HepG2 (cell line): ENCODE data around the gene PPIG. TPM values are rescaled to one million over a fixed set of nuclear protein-coding genes. Genes with fewer than 3 reads are reported as not detected.

ENCODE experiments used
- ATAC-seq: fragments of 200-7000 bp; cut with Tn5 transposase; 3 replicates; pipeline ENCODE4 v1.9.1; 2020; ENCODE audit warnings: mild to moderate bottlenecking, moderate library complexity
- BruUV-seq: library from RNA; stranded (reverse); fragments of 400-500 nt; replicated peaks from 2 replicates; lab custom pipeline; 2021; lab: Mats Ljungman, UMichigan
- CTCF ChIA-PET: fragments of 300-600 bp; formaldehyde crosslinking; extraction: SDS; loops from one replicate; lab custom pipeline; 2021; ENCODE audit warnings: low total read pairs, inconsistent platforms, low intra/inter-chr PET ratio; lab: Yijun Ruan, JAX
- POLR2A ChIA-PET: fragments of 350-600 bp; sonication (Branson Sonifier 250); formaldehyde crosslinking; loops from one replicate; lab custom pipeline; 2020; ENCODE audit warnings: antibody characterized with exemption, inconsistent platforms; lab: Yijun Ruan, JAX
- DNase-seq: peaks from one replicate; pipeline ENCODE4 v3.0.0-alpha.2; 2015; ENCODE audit warnings: low spot score
- FAIRE-seq: peaks from 3 replicates; lab custom pipeline; 2011; peaks lifted over from hg19 to GRCh38; lab: Jason Lieb, UNC
- H2AFZ ChIP-seq: one replicate; pipeline ENCODE4 v1.6.1; 2011; ENCODE audit warnings: low read length, inconsistent platforms
- H3K27ac ChIP-seq: fragments of 300-600 bp; 3 replicates; pipeline ENCODE4 v1.8.0; 2011; ENCODE audit warnings: mixed run types, mild to moderate bottlenecking, mixed read lengths, low read length, inconsistent platforms; ENCODE audit not compliant: insufficient read depth; ENCODE audit errors: extremely low read length
- H3K27me3 ChIP-seq, 2 experiments: fragments of 200-600 bp in 1 of 2; 2 replicates in 1 of 2; 3 replicates in 1 of 2; pipeline versions ENCODE4 v1.6.0 to v1.8.0; 2011; ENCODE audit warnings: low read length in 2 of 2, mild to moderate bottlenecking in 2 of 2, moderate library complexity in 2 of 2, inconsistent platforms in 1 of 2; ENCODE audit not compliant: insufficient read depth in 2 of 2, control insufficient read depth in 1 of 2
- H3K36me3 ChIP-seq, 2 experiments: fragments of 200-600 bp in 1 of 2; replicated peaks in 1 of 2; 2 replicates in 1 of 2; 3 replicates in 1 of 2; pipeline versions ENCODE4 v1.5.1 to v1.8.0; 2011; ENCODE audit warnings: low read length in 2 of 2, inconsistent platforms in 1 of 2; ENCODE audit not compliant: insufficient read depth in 2 of 2, control insufficient read depth in 1 of 2
- H3K4me1 ChIP-seq: 2 replicates; pipeline ENCODE4 v1.5.1; 2012; ENCODE audit warnings: low read length, inconsistent platforms; ENCODE audit not compliant: insufficient read depth
- H3K4me2 ChIP-seq: 2 replicates; pipeline ENCODE4 v1.6.0; 2011; ENCODE audit warnings: low read depth, low read length, inconsistent platforms
- H3K4me3 ChIP-seq, 3 experiments: fragments of 200-600 bp in 1 of 3; sonication (generic), shearing (Covaris generic) in 1 of 3; replicated peaks in 1 of 3; 2 replicates each; pipeline ENCODE4 v1.5.1; 2011 to 2016; ENCODE audit warnings: low read length in 3 of 3, inconsistent platforms in 2 of 3, low read depth in 2 of 3, mild to moderate bottlenecking in 2 of 3, control low read depth in 1 of 3, mixed read lengths in 1 of 3; ENCODE audit not compliant: insufficient read depth in 1 of 3
- H3K79me2 ChIP-seq: one replicate; pipeline ENCODE4 v1.6.1; 2011; ENCODE audit warnings: low read length, inconsistent platforms; ENCODE audit not compliant: insufficient read depth
- H3K9ac ChIP-seq: 2 replicates; pipeline ENCODE4 v1.6.0; 2011; ENCODE audit warnings: mild to moderate bottlenecking, low read depth, low read length, inconsistent platforms; ENCODE audit not compliant: insufficient read depth
- H3K9me3 ChIP-seq: 2 replicates; pipeline ENCODE4 v1.5.1; 2012; ENCODE audit warnings: mild to moderate bottlenecking, low read length
- H4K20me1 ChIP-seq: 2 replicates; pipeline ENCODE4 v1.6.0; 2011; ENCODE audit warnings: inconsistent platforms, mild to moderate bottlenecking, low read length, moderate library complexity; ENCODE audit not compliant: insufficient read depth
- ARNT2 ChIP-seq: sonication (generic); formaldehyde crosslinking; IDR thresholded peaks from 2 replicates; pipeline ENCODE4 v1.8.0; 2022; ENCODE audit warnings: mild to moderate bottlenecking, low read depth, missing genetic modification reagents, moderate library complexity
- GABPB1 ChIP-seq: IDR thresholded peaks from 2 replicates; pipeline ENCODE4 v1.6.1; 2016; ENCODE audit warnings: mild to moderate bottlenecking, missing genetic modification reagents, moderate library complexity, missing compliant biosample characterization
- HMG20A ChIP-seq: IDR thresholded peaks from 2 replicates; pipeline ENCODE4 v1.6.1; 2016; ENCODE audit warnings: borderline replicate concordance
- SALL2 ChIP-seq: sonication (generic); formaldehyde crosslinking; IDR thresholded peaks from 2 replicates; pipeline ENCODE4 v1.8.1; 2023; ENCODE audit warnings: mild to moderate bottlenecking, missing genetic modification reagents, inconsistent platforms
- SRSF1 ChIP-seq: fragments of 200-400 bp; formaldehyde crosslinking; optimal IDR thresholded peaks from 2 replicates; pipeline ENCODE3; 2017; ENCODE audit warnings: mild to moderate bottlenecking, low read depth, low read length, moderate library complexity
- ZBTB26 ChIP-seq: IDR thresholded peaks from 2 replicates; pipeline ENCODE4 v1.6.1; 2016; ENCODE audit warnings: missing compliant biosample characterization, missing genetic modification reagents, borderline replicate concordance
- ZNF121 ChIP-seq: sonication (generic); formaldehyde crosslinking; IDR thresholded peaks from 2 replicates; pipeline ENCODE4 v1.5.0; 2020; ENCODE audit warnings: mild to moderate bottlenecking, missing genetic modification reagents
- ZNF264 ChIP-seq: sonication (generic); formaldehyde crosslinking; IDR thresholded peaks from 2 replicates; pipeline ENCODE4 v1.4.0; 2020; ENCODE audit warnings: missing genetic modification reagents
- ZNF614 ChIP-seq: IDR thresholded peaks from 2 replicates; pipeline ENCODE4 v1.6.1; 2018; ENCODE audit warnings: missing biosample characterization, missing genetic modification reagents, inconsistent platforms, borderline replicate concordance
- ZNF792 ChIP-seq: IDR thresholded peaks from 2 replicates; pipeline ENCODE4 v1.6.1; 2016
- ZZZ3 ChIP-seq: sonication (generic); formaldehyde crosslinking; IDR thresholded peaks from 2 replicates; pipeline ENCODE4 v1.4.0; 2020; ENCODE audit warnings: missing genetic modification reagents, mild to moderate bottlenecking, borderline replicate concordance
- WGBS: methylation state at CpG from one replicate; pipeline ENCODE4 v1.1.6; 2017; ENCODE audit warnings: low lambda C conversion rate; 5-methylcytosine and 5-hydroxymethylcytosine counted together
- in situ Hi-C: cut with HindIII; loops from 2 replicates; pipeline ENCODE4 v1.10.0; 2017; ENCODE audit warnings: low pct_unique_long_range_greater_than_20kb; ENCODE audit not compliant: extremely low pct_ligation_motif_present
- intact Hi-C: fragments of 100-400 bp; cut with micrococcal nuclease; formaldehyde crosslinking; loops from one replicate; pipeline ENCODE4 v1.10.0; 2022; ENCODE audit not compliant: unreplicated experiment
- polyA plus RNA-seq, 8 experiments: library from polyadenylated mRNA; depleted of rRNA in 3 of 8; stranded (reverse) in 7 of 8; unstranded in 1 of 8; fragments of >200 nt; fragmentation: Illumina TruSeq in 4 of 8; extraction: Trizol in 4 of 8; gene quantifications; 2 replicates each; pipeline versions ENCODE4 v1.2.1 to v1.2.3, GENCODE V29; 2011 to 2016; ENCODE audit warnings: low read depth in 4 of 8, missing spikeins in 1 of 8, mixed read lengths in 1 of 8; ENCODE audit not compliant: insufficient read depth in 1 of 8
- total RNA-seq, 5 experiments: library from RNA; depleted of rRNA; stranded (reverse); fragments of >200 nt; fragmentation: Illumina TruSeq; extraction: Trizol; gene quantifications; 2 replicates each; pipeline ENCODE4 v1.2.3, GENCODE V29; 2016; ENCODE audit warnings: low read depth in 1 of 5

Gene PPIG
- total and polyA plus RNA-seq, 2 of the 13 experiments (the other 11 are each of a cell fraction or from before 2014, with no cell fraction given), result 31.3 to 81.0 TPM

- no peak overlapping the region for H3K9ac ChIP-seq
- H3K79me2 ChIP-seq, result no peaks in the 10 kb centered on the region
- WGBS, result 26% methylated on average over 3 of the region's 3 CpGs
- POLR2A ChIA-PET, result no interaction called here
- in situ Hi-C loops, result no loop called here
- intact Hi-C loops, result no loop called here
- H3K4me2 ChIP-seq, result no peak overlapping the region
- no peak overlapping the region for H3K4me3 ChIP-seq
- no peaks in the 10 kb centered on the region for H3K27me3 ChIP-seq
- H3K4me1 ChIP-seq, result no peaks in the 10 kb centered on the region
- no peaks in the 10 kb centered on the region for H3K36me3 ChIP-seq
- no peaks in the 10 kb centered on the region for H4K20me1 ChIP-seq
- no peak overlapping the region for H3K27ac ChIP-seq
- CTCF ChIA-PET, result no interaction called here
- TF ChIP-seq GABPB1 (CRISPR knock-in tag) (no peak), ZNF121 (CRISPR knock-in tag) (peak; percentile 53; the same call in 1 of the 2 replicates)
- DNase-seq (no peak), FAIRE-seq (no peak), ATAC-seq (no peak)
- H3K9me3 ChIP-seq, result no peaks in the 10 kb centered on the region
- H2AFZ ChIP-seq, result no peak overlapping the region
- no TSS peak for BruUV-seq
Observed at GRCh38 chr2:169663247-169663646, 79.1 kb downstream of the PPIG start.

- no TSS peak for BruUV-seq
- no peaks in the 10 kb centered on the region for H3K27me3 ChIP-seq
Observed at GRCh38 chr2:169664600-169664977, 80.4 kb downstream of the PPIG start.

More at GRCh38 chr2:169664600-169664977, 80.4 kb downstream of the PPIG start:
- no peaks in the 10 kb centered on the region for H3K79me2 ChIP-seq
- no peak overlapping the region for H3K4me2 ChIP-seq
- no peaks in the 10 kb centered on the region for H4K20me1 ChIP-seq
- in situ Hi-C loops, result no loop called here
- WGBS, result 17% methylated on average over 1 of the region's 1 CpG
- H3K36me3 ChIP-seq, result no peaks in the 10 kb centered on the region
- TF ChIP-seq SALL2 (CRISPR knock-in tag), result no peak
- TF ChIP-seq HMG20A (CRISPR knock-in tag), result no peak
- no peak for TF ChIP-seq ZZZ3 (CRISPR knock-in tag)
- TF ChIP-seq ZNF792 (CRISPR knock-in tag), result no peak
- TF ChIP-seq ZBTB26, result no peak
- no peak for TF ChIP-seq ARNT2 (CRISPR knock-in tag)
- no peak for TF ChIP-seq SRSF1
- no peak for TF ChIP-seq ZNF614 (CRISPR knock-in tag)
- TF ChIP-seq ZNF264 (CRISPR knock-in tag), result no peak
- no peaks in the 10 kb centered on the region for H3K9me3 ChIP-seq
- H3K4me1 ChIP-seq, result no peaks in the 10 kb centered on the region
- ATAC-seq (no peak), FAIRE-seq (no peak), DNase-seq (no peak)
- intact Hi-C loops, result no loop called here
- H3K27ac ChIP-seq, result no peak overlapping the region
- no peak overlapping the region for H3K4me3 ChIP-seq
- H2AFZ ChIP-seq, result no peak overlapping the region
- ChIA-PET POLR2A (no interaction called here), CTCF (no interaction called here)
- no peak overlapping the region for H3K9ac ChIP-seq
